Measurements from ENCODE around the gene BTAF1.

- TF ChIP-seq CTCF (IDR thresholded peaks at IDR 0.05; ENCODE audit: insufficient read depth, low read length) (no peak), POLR2AphosphoS5 (IDR thresholded peaks at IDR 0.05; ENCODE audit: low read depth) (no peak)
These were observed 16.5 kb upstream of the BTAF1 start for GRCh38 chr10:91907033-91907594.

Data from HL-60 (cell line).